HepG2 (cell line): ENCODE data around the gene KIZ. TPM values are rescaled to one million over a fixed set of nuclear protein-coding genes. Genes with fewer than 3 reads are reported as not detected.

ENCODE experiments used
- ATAC-seq: fragments of 200-7000 bp; cut with Tn5 transposase; 3 replicates; pipeline ENCODE4 v1.9.1; 2020; ENCODE audit warnings: mild to moderate bottlenecking, moderate library complexity
- BruUV-seq: library from RNA; stranded (reverse); fragments of 400-500 nt; replicated peaks from 2 replicates; lab custom pipeline; 2021; lab: Mats Ljungman, UMichigan
- CTCF ChIA-PET: fragments of 300-600 bp; formaldehyde crosslinking; extraction: SDS; loops from one replicate; lab custom pipeline; 2021; ENCODE audit warnings: low total read pairs, inconsistent platforms, low intra/inter-chr PET ratio; lab: Yijun Ruan, JAX
- POLR2A ChIA-PET: fragments of 350-600 bp; sonication (Branson Sonifier 250); formaldehyde crosslinking; loops from one replicate; lab custom pipeline; 2020; ENCODE audit warnings: antibody characterized with exemption, inconsistent platforms; lab: Yijun Ruan, JAX
- DNase-seq: peaks from one replicate; pipeline ENCODE4 v3.0.0-alpha.2; 2015; ENCODE audit warnings: low spot score
- FAIRE-seq: peaks from 3 replicates; lab custom pipeline; 2011; peaks lifted over from hg19 to GRCh38; lab: Jason Lieb, UNC
- H2AFZ ChIP-seq: one replicate; pipeline ENCODE4 v1.6.1; 2011; ENCODE audit warnings: low read length, inconsistent platforms
- H3K27ac ChIP-seq: fragments of 300-600 bp; 3 replicates; pipeline ENCODE4 v1.8.0; 2011; ENCODE audit warnings: mixed run types, mild to moderate bottlenecking, mixed read lengths, low read length, inconsistent platforms; ENCODE audit not compliant: insufficient read depth; ENCODE audit errors: extremely low read length
- H3K27me3 ChIP-seq, 2 experiments: fragments of 200-600 bp in 1 of 2; 2 replicates in 1 of 2; 3 replicates in 1 of 2; pipeline versions ENCODE4 v1.6.0 to v1.8.0; 2011; ENCODE audit warnings: low read length in 2 of 2, mild to moderate bottlenecking in 2 of 2, moderate library complexity in 2 of 2, inconsistent platforms in 1 of 2; ENCODE audit not compliant: insufficient read depth in 2 of 2, control insufficient read depth in 1 of 2
- H3K36me3 ChIP-seq, 2 experiments: fragments of 200-600 bp in 1 of 2; replicated peaks in 1 of 2; 2 replicates in 1 of 2; 3 replicates in 1 of 2; pipeline versions ENCODE4 v1.5.1 to v1.8.0; 2011; ENCODE audit warnings: low read length in 2 of 2, inconsistent platforms in 1 of 2; ENCODE audit not compliant: insufficient read depth in 2 of 2, control insufficient read depth in 1 of 2
- H3K4me1 ChIP-seq: 2 replicates; pipeline ENCODE4 v1.5.1; 2012; ENCODE audit warnings: low read length, inconsistent platforms; ENCODE audit not compliant: insufficient read depth
- H3K4me2 ChIP-seq: 2 replicates; pipeline ENCODE4 v1.6.0; 2011; ENCODE audit warnings: low read depth, low read length, inconsistent platforms
- H3K4me3 ChIP-seq, 3 experiments: fragments of 200-600 bp in 1 of 3; sonication (generic), shearing (Covaris generic) in 1 of 3; replicated peaks in 1 of 3; 2 replicates each; pipeline ENCODE4 v1.5.1; 2011 to 2016; ENCODE audit warnings: low read length in 3 of 3, inconsistent platforms in 2 of 3, low read depth in 2 of 3, mild to moderate bottlenecking in 2 of 3, control low read depth in 1 of 3, mixed read lengths in 1 of 3; ENCODE audit not compliant: insufficient read depth in 1 of 3
- H3K79me2 ChIP-seq: one replicate; pipeline ENCODE4 v1.6.1; 2011; ENCODE audit warnings: low read length, inconsistent platforms; ENCODE audit not compliant: insufficient read depth
- H3K9ac ChIP-seq: 2 replicates; pipeline ENCODE4 v1.6.0; 2011; ENCODE audit warnings: mild to moderate bottlenecking, low read depth, low read length, inconsistent platforms; ENCODE audit not compliant: insufficient read depth
- H3K9me3 ChIP-seq: 2 replicates; pipeline ENCODE4 v1.5.1; 2012; ENCODE audit warnings: mild to moderate bottlenecking, low read length
- H4K20me1 ChIP-seq: 2 replicates; pipeline ENCODE4 v1.6.0; 2011; ENCODE audit warnings: inconsistent platforms, mild to moderate bottlenecking, low read length, moderate library complexity; ENCODE audit not compliant: insufficient read depth
- ARID5B ChIP-seq: IDR thresholded peaks from 2 replicates; pipeline ENCODE4 v1.4.0; 2020; ENCODE audit warnings: mild to moderate bottlenecking, missing genetic modification reagents
- BHLHE40 ChIP-seq: IDR thresholded peaks from 2 replicates; pipeline ENCODE4 v1.6.1; 2011; ENCODE audit warnings: low read length, improper control_type of control experiment
- FOXO1 ChIP-seq: sonication (generic); formaldehyde crosslinking; IDR thresholded peaks from 2 replicates; pipeline ENCODE4 v1.4.0; 2020; ENCODE audit warnings: missing genetic modification reagents
- FOXP1 ChIP-seq, 2 experiments: fragments of 450-650 bp in 1 of 2; IDR thresholded peaks; 2 replicates each; pipeline ENCODE4 v1.6.1; 2017 to 2018; ENCODE audit warnings: antibody characterized with exemption in 1 of 2
- HNF4A ChIP-seq: sonication (generic); formaldehyde crosslinking; IDR thresholded peaks from 2 replicates; pipeline ENCODE4 v1.4.0; 2020; ENCODE audit warnings: missing genetic modification reagents
- MXD4 ChIP-seq: IDR thresholded peaks from 2 replicates; pipeline ENCODE4 v1.6.1; 2016; ENCODE audit warnings: mild to moderate bottlenecking, missing biosample characterization, missing genetic modification reagents
- PAXIP1 ChIP-seq: sonication (generic); formaldehyde crosslinking; conservative IDR thresholded peaks from 2 replicates; pipeline ENCODE4 v1.4.0; 2020; ENCODE audit warnings: mild to moderate bottlenecking, missing genetic modification reagents, moderate library complexity
- SKI ChIP-seq: fragments of 450-650 bp; IDR thresholded peaks from one replicate; pipeline ENCODE4 v1.6.1; 2018; ENCODE audit warnings: mild to moderate bottlenecking; ENCODE audit not compliant: partially characterized antibody
- SMARCE1 ChIP-seq: fragments of 450-650 bp; IDR thresholded peaks from 2 replicates; pipeline ENCODE4 v1.6.1; 2017; ENCODE audit warnings: borderline replicate concordance
- SPEN ChIP-seq: sonication (generic); formaldehyde crosslinking; IDR thresholded peaks from 2 replicates; pipeline ENCODE4 v1.5.1; 2020; ENCODE audit warnings: low read depth, mild to moderate bottlenecking, missing genetic modification reagents
- TBX2 ChIP-seq: sonication (generic); formaldehyde crosslinking; IDR thresholded peaks from 2 replicates; pipeline ENCODE4 v1.5.0; 2020; ENCODE audit warnings: missing genetic modification reagents, mild to moderate bottlenecking, borderline replicate concordance
- THRA ChIP-seq: sonication (generic); formaldehyde crosslinking; IDR thresholded peaks from 2 replicates; pipeline ENCODE4 v1.4.0; 2020; ENCODE audit warnings: missing genetic modification reagents, borderline replicate concordance
- ZMYM3 ChIP-seq: sonication (generic); formaldehyde crosslinking; IDR thresholded peaks from 2 replicates; pipeline ENCODE4 v1.5.1; 2020; ENCODE audit warnings: mild to moderate bottlenecking, missing genetic modification reagents
- ZNF331 ChIP-seq: sonication (generic); formaldehyde crosslinking; IDR thresholded peaks from 2 replicates; pipeline ENCODE4 v1.4.0; 2020; ENCODE audit warnings: missing genetic modification reagents
- ZNF839 ChIP-seq: sonication (generic); formaldehyde crosslinking; IDR thresholded peaks from 2 replicates; pipeline ENCODE4 v1.4.0; 2020; ENCODE audit warnings: missing genetic modification reagents, mild to moderate bottlenecking, borderline replicate concordance
- WGBS: methylation state at CpG from one replicate; pipeline ENCODE4 v1.1.6; 2017; ENCODE audit warnings: low lambda C conversion rate; 5-methylcytosine and 5-hydroxymethylcytosine counted together
- in situ Hi-C: cut with HindIII; loops from 2 replicates; pipeline ENCODE4 v1.10.0; 2017; ENCODE audit warnings: low pct_unique_long_range_greater_than_20kb; ENCODE audit not compliant: extremely low pct_ligation_motif_present
- intact Hi-C: fragments of 100-400 bp; cut with micrococcal nuclease; formaldehyde crosslinking; loops from one replicate; pipeline ENCODE4 v1.10.0; 2022; ENCODE audit not compliant: unreplicated experiment
- polyA plus RNA-seq, 8 experiments: library from polyadenylated mRNA; depleted of rRNA in 3 of 8; stranded (reverse) in 7 of 8; unstranded in 1 of 8; fragments of >200 nt; fragmentation: Illumina TruSeq in 4 of 8; extraction: Trizol in 4 of 8; gene quantifications; 2 replicates each; pipeline versions ENCODE4 v1.2.1 to v1.2.3, GENCODE V29; 2011 to 2016; ENCODE audit warnings: low read depth in 4 of 8, missing spikeins in 1 of 8, mixed read lengths in 1 of 8; ENCODE audit not compliant: insufficient read depth in 1 of 8
- total RNA-seq, 5 experiments: library from RNA; depleted of rRNA; stranded (reverse); fragments of >200 nt; fragmentation: Illumina TruSeq; extraction: Trizol; gene quantifications; 2 replicates each; pipeline ENCODE4 v1.2.3, GENCODE V29; 2016; ENCODE audit warnings: low read depth in 1 of 5

The KIZ gene
- total and polyA plus RNA-seq, 2 of the 13 experiments (the other 11 are each of a cell fraction or from before 2014, with no cell fraction given): 46.3 to 114 TPM

GRCh38 chr20:21139881-21140566 lies 14.1 kb downstream of the KIZ start:
- H3K79me2 ChIP-seq: peaks cover 20% of the 10 kb centered on the region
- H3K27ac ChIP-seq: peak overlapping the region; percentile 49
- WGBS: 22% methylated on average over 3 of the region's 3 CpGs
- intact Hi-C loops: loop anchor here (5.0 kb wide), 3 partner anchors 37 to 162 kb away; partner anchors contain the start of gene XRN2
- in situ Hi-C loops: no loop called here
- no peak overlapping the region for H3K4me3 ChIP-seq
- peaks cover 52% of the 10 kb centered on the region for H3K4me1 ChIP-seq
- no peak overlapping the region for H3K9ac ChIP-seq
- POLR2A ChIA-PET: interaction anchor here (0.7 kb wide), 1 partner anchor 15 kb away, joined by 4 read pairs; no protein-coding TSS in a partner anchor
- DNase-seq: peak; percentile 84
- H3K9me3 ChIP-seq: no peaks in the 10 kb centered on the region
- peak; percentile 86 for FAIRE-seq
- ATAC-seq: peak; percentile 62
- no peaks in the 10 kb centered on the region for H3K27me3 ChIP-seq
- CTCF ChIA-PET: interaction anchor here (0.7 to 1.7 kb wide), 2 partner anchors 13 to 279 kb away, joined by 3 read pairs; no protein-coding TSS in a partner anchor
- H4K20me1 ChIP-seq: no peaks in the 10 kb centered on the region
- H3K4me2 ChIP-seq: peak overlapping the region; percentile 30; the same call in 1 of the 2 replicates
- H2AFZ ChIP-seq: no peak overlapping the region
- peaks cover 17 to 59% of the 10 kb centered on the region in 2 experiments for H3K36me3 ChIP-seq
- BruUV-seq: no TSS peak
- TF ChIP-seq SPEN (peak; percentile 51; the same call in 1 of the 2 replicates), ZMYM3 (CRISPR knock-in tag) (peak; percentile 72), MXD4 (CRISPR knock-in tag) (peak; percentile 74; the same call in 1 of the 2 replicates), ZNF331 (CRISPR knock-in tag) (peak; percentile 84; the same call in 1 of the 2 replicates), FOXO1 (peak; percentile 49; the same call in 1 of the 2 replicates), FOXP1 (IDR thresholded peaks at IDR 0.05) (no peak), FOXP1 (CRISPR knock-in tag; IDR thresholded peaks at IDR 0.05) (peak; percentile 46; the same call in 1 of the 2 replicates), SMARCE1 (no peak), ARID5B (CRISPR knock-in tag) (peak; percentile 83), THRA (CRISPR knock-in tag) (peak; percentile 39; the same call in 1 of the 2 replicates), BHLHE40 (no peak), SKI (peak; percentile 55), TBX2 (CRISPR knock-in tag) (peak; percentile 12; the same call in 1 of the 2 replicates), ZNF839 (no peak), HNF4A (peak; percentile 99), PAXIP1 (peak; percentile 78)
